ENCODE results near the gene MAP3K13.

DNA sequence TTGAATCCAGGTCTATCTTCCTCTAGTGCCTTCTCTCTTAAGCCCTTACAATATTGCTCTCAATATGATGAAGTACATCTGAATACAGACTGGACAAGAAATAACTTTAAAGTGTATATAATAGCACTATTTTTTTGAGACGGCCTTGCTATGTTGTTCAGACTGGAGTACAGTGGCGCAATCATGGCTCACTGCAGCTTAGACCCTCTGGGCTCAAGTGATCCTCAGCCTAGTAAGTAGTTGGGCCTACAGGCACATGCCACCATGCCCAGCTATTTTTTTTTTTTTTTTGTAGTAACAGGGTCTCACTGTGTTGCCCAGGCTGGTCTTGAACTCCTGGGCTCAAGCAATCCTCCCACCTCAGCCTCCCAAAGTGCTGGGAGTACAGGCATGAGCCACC lies 53.6 kb downstream of the MAP3K13 start:
- TF ChIP-seq CTCF (IDR thresholded peaks at IDR 0.05 in 8 of 11, conservative IDR thresholded peaks at IDR 0.05 in 3 of 11) (no peak), POLR2A (IDR thresholded peaks at IDR 0.05) (no peak), POLR2AphosphoS5 (IDR thresholded peaks at IDR 0.05) (no peak)
